ENCODE results near the gene SPZ1. TPM values are rescaled to one million over a fixed set of nuclear protein-coding genes. Genes with fewer than 3 reads are reported as not detected.

SPZ1 gene
- total and polyA plus RNA-seq, 2 of the 8 experiments (the other 6 are each of a cell fraction or from before 2014, with no cell fraction given), result not detected

DNA sequence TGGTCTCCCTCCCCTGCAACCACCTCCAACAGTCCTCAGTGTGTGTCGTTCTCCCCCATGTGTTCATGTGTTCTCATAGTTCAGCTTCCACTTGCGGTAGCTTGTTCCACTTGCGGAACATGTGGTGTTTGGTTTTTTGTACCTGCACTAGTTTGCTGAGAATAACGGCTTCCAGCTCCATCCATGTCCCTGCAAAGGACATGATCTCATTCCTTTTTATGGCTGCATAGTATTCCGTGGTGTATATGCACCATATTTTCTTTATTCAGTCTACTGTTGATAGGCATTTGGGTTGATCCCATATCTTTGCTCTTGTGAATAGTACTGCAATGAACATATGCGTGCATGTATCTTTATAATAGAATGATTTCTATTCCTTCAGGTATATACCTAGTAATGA, 45.1 kb downstream of the SPZ1 start (continued):
- TF ChIP-seq CHD2 (IDR thresholded peaks at IDR 0.05; ENCODE audit: low read length) (no peak), SRF (IDR thresholded peaks at IDR 0.05; ENCODE audit: low read depth, low read length) (no peak), BRCA1 (IDR thresholded peaks at IDR 0.05; ENCODE audit: low read depth, low read length) (no peak), GABPA (IDR thresholded peaks at IDR 0.05; ENCODE audit: borderline replicate concordance, insufficient read depth, low read length) (no peak), ZNF274 (IDR thresholded peaks at IDR 0.05; ENCODE audit: borderline replicate concordance, extremely low read depth, low read length) (no peak), HDAC6 (IDR thresholded peaks at IDR 0.05; ENCODE audit: low read depth, low read length) (no peak), BCL11A (IDR thresholded peaks at IDR 0.05; ENCODE audit: low read depth in 2 of 2, low read length in 2 of 2) (no peak), POU5F1 (IDR thresholded peaks at IDR 0.05; ENCODE audit: low read depth, low read length) (no peak), SIX5 (IDR thresholded peaks at IDR 0.05; ENCODE audit: low read depth, low read length) (no peak), SAP30 (IDR thresholded peaks at IDR 0.05; ENCODE audit: insufficient read depth, insufficient replicate concordance, low read length) (no peak), FOSL1 (IDR thresholded peaks at IDR 0.05; ENCODE audit: insufficient read depth, low read depth, low read length) (no peak), PHF8 (conservative IDR thresholded peaks at IDR 0.05; ENCODE audit: low read depth, low read length) (no peak)
